Type B pancreatic cell (in vitro differentiated cells): Measurements from ENCODE around the gene CLDN15. TPM values are rescaled to one million over a fixed set of nuclear protein-coding genes. Genes with fewer than 3 reads are reported as not detected.

Source experiments
- DNase-seq: peaks from one replicate; pipeline ENCODE4 v3.0.0; 2021; ENCODE audit warnings: mixed read lengths; ENCODE audit not compliant: unreplicated experiment; ENCODE audit errors: extremely low spot score
- H3K27ac Mint-ChIP-seq: 2 replicates; pipeline ENCODE4 v1.8.0; 2021; ENCODE audit warnings: mild to moderate bottlenecking, mixed read lengths
- H3K27me3 Mint-ChIP-seq: 2 replicates; pipeline ENCODE4 v1.8.0; 2021; ENCODE audit warnings: mixed read lengths
- H3K36me3 Mint-ChIP-seq: 2 replicates; pipeline ENCODE4 v1.8.0; 2021; ENCODE audit warnings: mixed read lengths
- H3K4me1 Mint-ChIP-seq: one replicate; pipeline ENCODE4 v1.8.0; 2021; ENCODE audit warnings: mixed read lengths; ENCODE audit not compliant: unreplicated experiment
- H3K4me3 Mint-ChIP-seq: 2 replicates; pipeline ENCODE4 v1.8.0; 2021; ENCODE audit warnings: mild to moderate bottlenecking, mixed read lengths
- H3K9me3 Mint-ChIP-seq: 2 replicates; pipeline ENCODE4 v1.8.0; 2021; ENCODE audit warnings: mixed read lengths
- CTCF ChIP-seq: fragments of 200-600 bp; sonication (generic); conservative IDR thresholded peaks from 2 replicates; pipeline ENCODE4 v1.5.0; 2021; ENCODE audit warnings: antibody characterized with exemption, mild to moderate bottlenecking
- total RNA-seq: library from RNA; stranded (reverse); gene quantifications from 2 replicates; pipeline ENCODE4 v1.2.1, GENCODE V29; 2021; ENCODE audit warnings: low replicate concordance

Gene CLDN15
- total RNA-seq, 1 donor from 2014 or later: 16.3 TPM

GRCh38 chr7:101240226-101241014, 2.8 kb upstream of the CLDN15 start:
- no peaks in the 10 kb centered on the region for H3K36me3 Mint-ChIP-seq
- peaks cover 13% of the 10 kb centered on the region for H3K4me1 Mint-ChIP-seq
- TF ChIP-seq CTCF: no peak
- no peak for DNase-seq
- H3K27me3 Mint-ChIP-seq: no peaks in the 10 kb centered on the region
- no peaks in the 10 kb centered on the region for H3K9me3 Mint-ChIP-seq
- H3K27ac Mint-ChIP-seq: no peak overlapping the region
- H3K4me3 Mint-ChIP-seq: no peak overlapping the region

GRCh38 chr7:101239951-101240220, 2.3 kb upstream of the CLDN15 start:
- Mint-ChIP-seq H3K4me1 (peaks cover 8% of the 10 kb centered on the region), H3K36me3 (no peaks in the 10 kb centered on the region), H3K4me3 (no peak overlapping the region), H3K9me3 (no peaks in the 10 kb centered on the region), H3K27ac (no peak overlapping the region), H3K27me3 (no peaks in the 10 kb centered on the region)
- no peak for DNase-seq
- no peak for TF ChIP-seq CTCF

- no peaks in the 10 kb centered on the region for H3K9me3 Mint-ChIP-seq
- H3K27ac Mint-ChIP-seq: no peak overlapping the region
- no peak for DNase-seq
- TF ChIP-seq CTCF: no peak
- H3K4me1 Mint-ChIP-seq: peaks cover 6% of the 10 kb centered on the region
- no peak overlapping the region for H3K4me3 Mint-ChIP-seq
- no peaks in the 10 kb centered on the region for H3K27me3 Mint-ChIP-seq
- no peaks in the 10 kb centered on the region for H3K36me3 Mint-ChIP-seq
Observed at GRCh38 chr7:101239191-101239950, 1.8 kb upstream of the CLDN15 start.

- DNase-seq: no peak
- H3K4me3 Mint-ChIP-seq: no peak overlapping the region
- peaks cover 2% of the 10 kb centered on the region for H3K4me1 Mint-ChIP-seq
- no peak for TF ChIP-seq CTCF
- no peaks in the 10 kb centered on the region for H3K9me3 Mint-ChIP-seq
- no peaks in the 10 kb centered on the region for H3K27me3 Mint-ChIP-seq
- no peak overlapping the region for H3K27ac Mint-ChIP-seq
- no peaks in the 10 kb centered on the region for H3K36me3 Mint-ChIP-seq
Observed at GRCh38 chr7:101238226-101239182, 902 bp upstream of the CLDN15 start.

GRCh38 chr7:101236292-101236835, 1.2 kb downstream of the CLDN15 start:
- peaks cover 5% of the 10 kb centered on the region for H3K4me1 Mint-ChIP-seq

More at GRCh38 chr7:101236292-101236835, 1.2 kb downstream of the CLDN15 start:
- no peaks in the 10 kb centered on the region for H3K9me3 Mint-ChIP-seq
- H3K27ac Mint-ChIP-seq: no peak overlapping the region
- no peaks in the 10 kb centered on the region for H3K36me3 Mint-ChIP-seq
- DNase-seq: no peak
- H3K4me3 Mint-ChIP-seq: no peak overlapping the region
- TF ChIP-seq CTCF: no peak
- H3K27me3 Mint-ChIP-seq: no peaks in the 10 kb centered on the region
